GM18861 (cell line): ENCODE results near the gene DOCK9.

Experiments
- ATAC-seq: cut with Tn5 transposase; IDR thresholded peaks from one replicate; pipeline ENCODE4 v1.9.1; 2021; ENCODE audit not compliant: unreplicated experiment

DOCK9 gene

DNA sequence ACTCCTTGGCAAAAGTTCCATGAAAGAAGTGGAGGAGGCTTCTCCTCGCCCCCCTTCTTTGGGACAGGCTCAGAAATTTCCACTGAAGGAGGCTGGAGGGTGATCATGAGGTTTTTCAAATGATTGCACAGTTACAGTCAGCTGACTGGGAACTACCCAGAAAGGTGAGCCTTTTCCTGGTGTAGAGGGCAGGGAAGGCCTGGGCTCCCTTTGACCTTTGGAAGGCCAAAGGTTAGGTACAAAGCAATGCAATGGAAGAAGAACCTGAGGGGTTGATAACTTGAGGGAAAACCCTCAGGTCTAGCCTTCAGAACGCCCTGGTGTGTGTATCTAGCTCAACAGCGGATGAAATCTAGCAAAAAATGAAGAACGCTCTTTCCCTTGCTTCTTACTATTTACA, 175.3 kb downstream of the DOCK9 start:
- ATAC-seq: no peak

- no peak for ATAC-seq
These were observed 176.0 kb downstream of the DOCK9 start for GRCh38 chr13:98801626-98802418.

- ATAC-seq: no peak
These were observed 177.8 kb downstream of the DOCK9 start for GRCh38 chr13:98800078-98800477.

GRCh38 chr13:98798849-98799645, 178.8 kb downstream of the DOCK9 start:
- ATAC-seq: no peak

GRCh38 chr13:98797456-98797855, 180.4 kb downstream of the DOCK9 start:
- ATAC-seq: no peak

DNA sequence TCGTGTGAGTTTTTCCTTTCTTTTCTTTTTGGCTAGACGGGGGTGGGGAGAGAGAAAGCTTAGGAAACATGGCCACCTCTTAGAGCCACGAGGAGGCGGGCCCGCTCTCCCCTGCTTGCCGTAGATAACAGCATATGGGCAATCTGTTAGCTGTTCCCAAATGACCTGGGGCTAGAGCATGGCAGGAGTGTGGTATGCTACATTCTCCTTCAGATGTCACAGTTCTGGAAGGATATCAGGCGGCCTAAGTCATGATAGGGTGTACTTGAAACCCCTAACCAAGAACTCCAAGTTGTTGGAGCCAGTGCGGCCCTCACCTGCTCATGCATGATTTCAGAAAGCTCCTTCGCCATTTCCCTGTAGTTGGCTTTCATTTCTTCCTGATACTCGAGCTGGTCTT, 181.1 kb downstream of the DOCK9 start:
- ATAC-seq: no peak

DNA sequence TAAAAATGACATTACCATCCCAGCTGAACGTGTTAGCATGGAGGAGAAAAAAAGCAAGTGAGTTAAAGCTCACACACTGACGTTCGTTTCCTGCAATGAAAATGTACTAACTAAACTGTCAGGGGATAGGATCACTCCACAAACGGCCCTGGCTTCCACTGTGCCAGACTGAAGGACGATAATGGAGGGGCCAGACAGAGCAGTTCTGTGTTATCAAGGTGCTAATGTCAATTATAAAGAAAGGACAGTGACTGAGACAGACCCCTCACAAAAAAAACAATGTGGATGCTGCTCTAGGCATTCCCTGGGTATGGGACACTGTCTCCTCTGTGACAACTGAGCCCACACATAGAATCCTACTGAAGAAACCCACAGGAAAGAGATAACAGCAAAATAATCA, 181.7 kb downstream of the DOCK9 start:
- ATAC-seq: no peak

GRCh38 chr13:98795220-98795619, 182.6 kb downstream of the DOCK9 start:
- ATAC-seq: no peak

GRCh38 chr13:98794498-98794897, 183.4 kb downstream of the DOCK9 start:
- no peak for ATAC-seq

- no peak for ATAC-seq
These were observed 184.9 kb downstream of the DOCK9 start for GRCh38 chr13:98792785-98793495.

DNA sequence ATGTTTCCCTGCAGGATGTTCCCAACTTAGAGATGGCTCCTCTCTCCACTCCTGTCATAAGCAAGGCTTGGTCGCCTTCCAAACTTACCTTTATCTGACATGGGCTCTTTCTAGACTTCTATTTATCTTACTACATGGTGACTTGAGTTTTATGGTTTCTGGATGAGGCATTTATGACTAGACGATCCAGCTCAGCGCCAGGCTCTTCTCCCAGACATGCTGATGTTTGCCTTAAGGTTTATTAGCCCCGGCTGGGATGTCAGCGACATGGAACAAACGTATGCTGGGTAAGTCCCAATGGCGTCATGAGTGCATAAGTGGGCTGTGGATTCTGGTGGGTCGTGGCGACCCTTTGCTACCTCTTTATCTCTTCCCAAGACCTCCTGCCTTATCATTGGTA, 185.5 kb downstream of the DOCK9 start:
- ATAC-seq: no peak

DNA sequence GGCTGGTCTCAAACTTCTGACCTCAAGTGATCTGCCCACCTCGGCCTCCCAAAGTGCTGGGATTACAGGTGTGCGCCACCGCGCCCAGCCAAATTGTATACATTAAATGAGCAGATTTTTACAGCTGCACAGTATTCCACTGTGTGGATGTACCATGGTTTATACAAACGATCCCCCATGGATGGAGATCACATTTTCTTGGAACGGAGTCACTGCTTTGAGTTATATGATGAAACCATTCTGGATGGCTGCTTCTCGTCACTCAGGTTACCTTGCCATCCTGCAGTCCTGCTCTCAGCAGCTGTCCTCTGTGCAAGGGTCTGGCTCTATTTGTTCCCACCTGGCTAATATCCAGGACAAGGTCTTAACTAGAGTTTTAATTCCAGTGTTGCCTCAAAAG, 186.3 kb downstream of the DOCK9 start:
- ATAC-seq: no peak

GRCh38 chr13:98787996-98788395, 189.9 kb downstream of the DOCK9 start:
- ATAC-seq: no peak

DNA sequence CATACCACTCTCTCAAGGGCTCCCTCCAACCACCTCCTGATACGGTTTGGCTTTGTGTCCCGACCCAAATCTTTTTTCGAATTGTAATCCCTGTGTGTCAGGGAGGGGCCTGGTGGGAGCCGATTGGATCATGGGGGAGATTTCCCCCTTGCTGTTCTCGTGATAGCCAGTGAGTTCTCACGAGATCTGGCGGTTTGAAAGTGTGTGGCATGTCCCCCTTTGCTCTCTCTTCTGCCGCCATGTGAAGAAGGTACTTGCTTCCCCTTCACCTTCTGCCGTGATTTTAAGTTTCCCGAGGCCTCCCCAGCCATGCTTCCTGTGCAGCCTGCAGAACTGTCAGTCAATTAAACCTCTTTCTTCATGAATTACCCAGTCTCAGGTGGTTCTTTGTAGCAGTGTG, 190.7 kb downstream of the DOCK9 start:
- ATAC-seq: no peak

DNA sequence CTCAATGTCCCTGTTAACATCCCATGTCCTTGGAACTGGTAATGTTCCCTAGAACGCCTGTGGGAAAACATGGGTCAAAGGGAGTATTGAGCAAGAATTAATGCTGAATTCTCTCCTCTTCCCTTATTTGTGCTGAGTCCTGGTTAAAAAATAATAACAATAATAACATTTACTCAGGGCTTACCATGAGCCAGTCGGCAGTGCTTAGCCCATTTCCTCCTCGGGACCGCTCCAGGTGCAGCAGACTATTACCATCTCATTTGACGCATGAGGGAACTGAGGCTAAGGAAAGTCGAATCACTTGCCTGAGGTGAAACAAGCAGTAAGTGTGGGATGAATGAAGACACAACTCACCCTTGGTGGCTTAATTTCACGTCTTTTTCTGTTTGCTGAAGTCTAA, 191.8 kb downstream of the DOCK9 start:
- ATAC-seq: no peak

DNA sequence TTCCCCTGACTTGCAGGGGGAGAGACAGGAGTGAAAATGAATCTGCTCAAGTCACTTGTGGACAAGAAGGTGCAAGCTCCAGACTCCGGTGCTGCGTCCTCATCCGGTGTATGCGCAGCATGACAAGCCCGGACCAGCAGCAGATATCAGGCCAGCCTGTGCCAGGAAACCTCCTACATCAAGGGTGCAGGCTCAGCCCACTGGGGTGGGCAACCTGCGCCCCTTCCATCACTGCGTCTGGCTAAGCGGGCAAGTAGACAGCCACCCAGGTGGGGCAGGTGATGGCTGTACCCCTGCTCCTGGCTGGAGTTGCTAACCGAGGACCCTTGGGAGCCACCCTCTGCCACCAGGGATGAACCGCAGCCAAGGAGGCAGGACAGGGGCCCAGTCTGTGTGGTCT, 192.5 kb downstream of the DOCK9 start:
- no peak for ATAC-seq

DNA sequence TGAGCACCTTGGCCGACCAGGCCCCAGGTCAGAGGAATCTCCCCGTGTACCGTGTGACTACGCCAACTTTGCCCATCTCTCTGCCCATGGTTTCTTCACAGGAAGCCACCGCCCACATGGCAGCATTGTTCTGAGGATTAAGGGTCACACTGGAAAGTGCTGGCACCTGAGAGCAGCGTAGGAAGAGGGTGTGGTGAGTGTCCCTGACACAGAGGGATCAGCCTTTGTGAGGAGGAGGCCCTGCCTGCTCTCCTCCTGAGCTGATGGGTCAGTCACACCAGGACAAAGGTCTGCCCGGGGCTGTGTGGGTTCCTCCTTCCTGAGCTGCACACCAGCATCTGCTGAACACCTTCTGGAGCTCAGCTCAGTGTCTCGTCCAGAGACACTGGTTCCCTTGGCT, 193.2 kb downstream of the DOCK9 start:
- no peak for ATAC-seq

DNA sequence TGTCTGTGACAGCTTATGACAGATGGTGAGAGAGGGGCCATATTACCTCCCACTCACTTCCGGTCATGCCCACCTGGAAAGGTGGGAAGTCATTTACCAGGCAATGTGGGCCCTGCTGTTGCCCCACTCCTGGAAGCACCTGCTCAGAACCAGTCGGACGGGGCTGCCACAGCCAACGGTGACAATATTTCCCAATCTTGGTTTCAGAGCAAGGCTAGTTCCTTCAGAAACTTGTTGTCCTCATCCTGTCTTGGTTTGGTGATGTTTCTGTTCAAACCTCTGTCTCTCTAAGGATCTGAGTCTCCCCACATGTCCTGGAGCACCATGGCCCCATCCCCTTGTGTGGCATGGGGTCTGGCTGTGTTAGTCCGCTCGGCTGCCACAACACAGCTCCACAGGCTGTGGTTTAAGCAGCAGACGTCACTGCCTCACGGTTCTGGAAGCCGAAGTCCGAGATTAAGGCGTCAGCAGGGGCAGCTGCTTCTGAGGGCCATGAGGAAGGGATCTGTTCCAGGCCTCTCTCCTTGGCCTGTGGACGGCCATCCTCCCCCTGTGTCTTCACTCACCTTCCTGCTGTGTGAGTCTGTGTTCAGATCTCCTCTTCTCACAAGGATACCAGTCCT, 193.9 kb downstream of the DOCK9 start:
- no peak for ATAC-seq

DNA sequence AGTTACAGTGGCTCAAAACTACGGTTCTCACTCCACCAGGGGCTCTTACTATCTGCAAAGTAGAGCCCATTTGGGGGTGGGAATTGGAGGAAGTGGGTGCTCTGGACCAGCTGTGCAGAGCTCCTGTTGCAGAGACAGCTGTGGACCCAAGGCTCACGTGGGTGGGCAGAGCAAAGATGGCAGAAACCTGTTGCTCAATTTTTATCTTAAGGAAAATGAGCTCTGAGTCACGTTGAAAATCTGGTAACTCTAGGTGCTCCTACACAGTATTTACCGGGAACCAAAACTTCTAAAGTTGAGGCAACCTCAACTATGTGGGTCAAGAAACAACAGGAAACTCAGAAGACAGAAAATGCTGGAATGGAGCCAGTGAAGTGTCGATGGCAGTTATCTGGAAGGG, 195.2 kb downstream of the DOCK9 start:
- no peak for ATAC-seq

GRCh38 chr13:98781905-98782304, 196.0 kb downstream of the DOCK9 start:
- no peak for ATAC-seq

DNA sequence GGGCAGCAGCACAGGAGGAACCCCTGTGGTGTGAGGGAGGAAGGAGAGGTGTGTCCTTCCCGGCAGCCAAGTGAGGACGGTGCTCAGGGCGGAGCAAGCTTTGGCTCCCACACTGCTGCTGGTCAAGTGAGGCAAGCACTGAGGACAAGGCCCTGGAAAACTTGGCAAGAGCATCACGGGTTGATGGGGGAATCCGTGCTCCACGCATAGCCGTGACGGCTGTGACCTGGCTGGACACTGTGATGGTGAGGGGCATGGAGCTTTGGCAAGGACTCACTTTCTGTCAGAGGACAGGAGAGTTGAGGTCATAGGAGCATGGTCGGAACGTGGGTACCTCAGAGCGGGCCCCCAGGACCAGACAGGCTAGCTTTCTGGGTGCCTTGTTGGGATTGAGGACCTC, 196.4 kb downstream of the DOCK9 start:
- no peak for ATAC-seq
